22Rv1 (cell line): ENCODE data around the gene XKR3.
"Not testable (repeated sequence)": the region's sequence is repeated elsewhere in the genome, so short reads cannot be mapped to it uniquely, and the experiment has no call there.

ENCODE experiments used
- H3K27ac ChIP-seq: fragments of 450-650 bp; 2 replicates; pipeline ENCODE4 v1.5.1; 2017
- CTCF ChIP-seq: fragments of 450-650 bp; IDR thresholded peaks from 2 replicates; pipeline ENCODE4 v1.5.1; 2017; ENCODE audit warnings: mild to moderate bottlenecking
- ZFX ChIP-seq: fragments of 450-650 bp; IDR thresholded peaks from 2 replicates; pipeline ENCODE4 v1.6.1; 2017; ENCODE audit warnings: antibody characterized with exemption, borderline replicate concordance

XKR3 gene

GRCh38 chr22:16776080-16776479 is 49.1 kb downstream of the XKR3 start:
- no peak overlapping the region for H3K27ac ChIP-seq
- TF ChIP-seq CTCF (no peak), ZFX (no peak)

- H3K27ac ChIP-seq = no peak overlapping the region
- TF ChIP-seq CTCF = no peak
Measured at GRCh38 chr22:16774911-16775500, 50.2 kb downstream of the XKR3 start.

GRCh38 chr22:16771569-16771968 is 53.6 kb downstream of the XKR3 start:
- H3K27ac ChIP-seq = not testable (repeated sequence)

- H3K27ac ChIP-seq = not testable (repeated sequence)
Measured at GRCh38 chr22:16767927-16768326, 57.3 kb downstream of the XKR3 start.

GRCh38 chr22:16762224-16762623 is 63.0 kb downstream of the XKR3 start:
- H3K27ac ChIP-seq = not testable (repeated sequence)

- not testable (repeated sequence) for H3K27ac ChIP-seq
Measured at GRCh38 chr22:16760416-16760815, 64.8 kb downstream of the XKR3 start.

GRCh38 chr22:16749282-16749681 is 75.9 kb downstream of the XKR3 start:
- not testable (repeated sequence) for H3K27ac ChIP-seq

GRCh38 chr22:16748160-16748929 is 76.9 kb downstream of the XKR3 start:
- not testable (repeated sequence) for H3K27ac ChIP-seq

GRCh38 chr22:16747266-16748159 is 77.7 kb downstream of the XKR3 start:
- H3K27ac ChIP-seq = not testable (repeated sequence)

- H3K27ac ChIP-seq = not testable (repeated sequence)
Measured at GRCh38 chr22:16734271-16734670, 90.9 kb downstream of the XKR3 start.
